Measurements from ENCODE around the gene LEO1. TPM values are rescaled to one million over a fixed set of nuclear protein-coding genes. Genes with fewer than 3 reads are reported as not detected.
A peak's percentile ranks its signal among the peaks of the same experiment; 100 is the strongest.

The LEO1 gene
- total RNA-seq, 1 experiment from 2014 or later, result 30.1 TPM

DNA sequence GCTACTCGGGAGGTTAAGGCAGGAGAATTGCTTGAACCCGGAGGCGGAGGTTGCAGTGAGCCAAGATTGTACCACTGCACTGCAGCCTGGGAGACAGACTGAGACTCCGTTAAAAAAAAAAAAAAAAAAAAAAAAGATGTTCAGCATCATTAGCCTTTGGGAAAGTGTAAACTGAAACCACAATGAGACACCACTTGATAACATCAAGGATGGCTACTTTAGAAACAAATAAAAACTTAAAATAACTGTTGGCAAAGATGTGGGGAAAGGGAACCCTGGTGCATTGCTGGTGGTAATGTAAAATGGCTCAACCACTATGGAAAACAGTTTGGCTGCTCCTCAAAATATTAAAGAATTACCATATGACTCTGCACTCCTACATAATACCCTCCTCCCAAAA lies 1.9 kb downstream of the LEO1 start:
- intact Hi-C loops (cut with micrococcal nuclease; ENCODE audit: unreplicated experiment), result no loop called here
- ChIA-PET CTCF (no interaction called here), POLR2A (no interaction called here)
- no TSS peak for BruUV-seq (replicated peaks)
- TF ChIP-seq SIN3A (IDR thresholded peaks at IDR 0.05; ENCODE audit: borderline replicate concordance, insufficient read depth, low read depth, low read length) (no peak), TCF7L2 (IDR thresholded peaks at IDR 0.05; ENCODE audit: low read depth, low read length) (no peak), POLR2AphosphoS5 (IDR thresholded peaks at IDR 0.05; ENCODE audit: low read depth, low read length) (no peak), CTCF (IDR thresholded peaks at IDR 0.05) (no peak), REST (IDR thresholded peaks at IDR 0.05; ENCODE audit: insufficient read depth in 1 of 2, low read depth in 2 of 2, low read length in 1 of 2) (no peak)
- Histone ChIP-seq H3K27me3 (ENCODE audit: control insufficient read depth, insufficient read depth, low read length) (no peaks in the 10 kb centered on the region), H3K9me3 (ENCODE audit: control insufficient read depth, insufficient read depth, low read depth, low read length) (no peaks in the 10 kb centered on the region), H3K36me3 (ENCODE audit: control insufficient read depth, insufficient read depth, low read length) (peaks cover 2% of the 10 kb centered on the region), H3K27ac (ENCODE audit: low read length) (peak overlapping the region; percentile 84; the same call in 1 of the 2 replicates), H3K4me3 (ENCODE audit: low read depth in 2 of 2, low read length in 2 of 2) (peak overlapping the region; percentile 82 to 95), H3K4me1 (ENCODE audit: control insufficient read depth, insufficient read depth, low read length) (peaks cover 11% of the 10 kb centered on the region)
- in situ Hi-C loops (cut with HindIII; ENCODE audit: low pct_unique_long_range_greater_than_20kb, low sequenced_read_pairs), result no loop called here
- DNase-seq (ENCODE audit: low read depth, low spot score) (no peak), ATAC-seq (no peak)

DNA sequence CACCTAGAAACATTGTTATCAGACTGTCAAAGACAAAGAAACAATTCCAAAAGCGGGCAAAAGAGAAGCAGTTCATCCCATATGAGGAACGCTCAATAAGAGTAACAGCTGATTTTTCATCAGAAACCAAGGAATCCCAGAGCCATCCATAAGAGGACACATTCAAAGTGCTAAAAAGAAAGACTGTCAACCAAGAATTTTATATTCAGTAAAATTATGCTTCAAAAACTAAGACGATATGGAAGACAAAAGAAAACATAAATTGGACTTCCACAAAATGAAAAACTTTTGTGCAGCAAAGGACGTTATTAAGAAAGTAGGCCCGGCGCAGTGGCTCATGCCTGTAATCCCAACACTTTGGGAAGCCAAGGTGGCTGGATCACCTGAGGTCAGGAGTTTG lies 4.0 kb downstream of the LEO1 start:
- no TSS peak for BruUV-seq (replicated peaks)
- Histone ChIP-seq H3K27ac (ENCODE audit: low read length) (no peak overlapping the region), H3K27me3 (ENCODE audit: control insufficient read depth, insufficient read depth, low read length) (no peaks in the 10 kb centered on the region), H3K36me3 (ENCODE audit: control insufficient read depth, insufficient read depth, low read length) (peaks cover 2% of the 10 kb centered on the region), H3K9me3 (ENCODE audit: control insufficient read depth, insufficient read depth, low read depth, low read length) (no peaks in the 10 kb centered on the region), H3K4me1 (ENCODE audit: control insufficient read depth, insufficient read depth, low read length) (peaks cover 5% of the 10 kb centered on the region; the same call in 1 of the 2 replicates), H3K4me3 (ENCODE audit: low read depth in 2 of 2, low read length in 2 of 2) (no peak overlapping the region)
- in situ Hi-C loops (cut with HindIII; ENCODE audit: low pct_unique_long_range_greater_than_20kb, low sequenced_read_pairs) (no loop called here), intact Hi-C loops (cut with micrococcal nuclease; ENCODE audit: unreplicated experiment) (no loop called here)
- ATAC-seq (no peak), DNase-seq (ENCODE audit: low read depth, low spot score) (no peak)
- CTCF ChIA-PET, result no interaction called here
- no peak for TF ChIP-seq TCF7L2 (IDR thresholded peaks at IDR 0.05; ENCODE audit: low read depth, low read length)
- TF ChIP-seq REST (IDR thresholded peaks at IDR 0.05; ENCODE audit: insufficient read depth in 1 of 2, low read depth in 2 of 2, low read length in 1 of 2), result no peak
- no peak for TF ChIP-seq SIN3A (IDR thresholded peaks at IDR 0.05; ENCODE audit: borderline replicate concordance, insufficient read depth, low read depth, low read length)
- no peak for TF ChIP-seq CTCF (IDR thresholded peaks at IDR 0.05)
- no peak for TF ChIP-seq POLR2AphosphoS5 (IDR thresholded peaks at IDR 0.05; ENCODE audit: low read depth, low read length)
- POLR2A ChIA-PET, result no interaction called here
